ENCODE results near the gene SNTG2. TPM values are rescaled to one million over a fixed set of nuclear protein-coding genes. Genes with fewer than 3 reads are reported as not detected.

SNTG2 gene
- total RNA-seq, 2 donors from 2014 or later = 4.1 to 11.9 TPM

DNA sequence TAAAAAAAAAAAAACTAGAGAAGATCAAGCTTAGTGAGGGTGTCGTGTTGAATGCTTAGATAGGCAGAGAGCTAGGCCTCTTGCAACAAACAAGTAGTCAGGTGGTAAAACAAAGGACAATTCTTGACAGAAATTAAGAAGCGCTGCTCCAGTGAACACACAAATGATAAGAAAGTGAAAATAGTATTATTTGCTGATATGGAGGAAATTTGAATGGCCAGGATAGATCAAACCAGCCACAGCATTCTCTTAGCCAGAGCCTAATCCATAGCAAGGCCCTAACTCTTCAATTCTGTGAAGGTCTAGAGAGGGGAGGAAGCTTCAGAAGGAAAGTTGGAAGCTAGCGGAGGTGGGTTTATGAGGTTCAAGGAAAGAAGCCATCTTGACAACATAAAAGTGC, 121.0 kb downstream of the SNTG2 start:
- Mint-ChIP-seq H3K36me3 (ENCODE audit: low read depth) (no peaks in the 10 kb centered on the region), H3K27me3 (ENCODE audit: insufficient read depth) (no peaks in the 10 kb centered on the region), H3K9me3 (peaks cover 6% of the 10 kb centered on the region), H3K27ac (no peak overlapping the region), H3K4me3 (no peak overlapping the region), H3K4me1 (no peaks in the 10 kb centered on the region)
- TF ChIP-seq, protein P1, sequence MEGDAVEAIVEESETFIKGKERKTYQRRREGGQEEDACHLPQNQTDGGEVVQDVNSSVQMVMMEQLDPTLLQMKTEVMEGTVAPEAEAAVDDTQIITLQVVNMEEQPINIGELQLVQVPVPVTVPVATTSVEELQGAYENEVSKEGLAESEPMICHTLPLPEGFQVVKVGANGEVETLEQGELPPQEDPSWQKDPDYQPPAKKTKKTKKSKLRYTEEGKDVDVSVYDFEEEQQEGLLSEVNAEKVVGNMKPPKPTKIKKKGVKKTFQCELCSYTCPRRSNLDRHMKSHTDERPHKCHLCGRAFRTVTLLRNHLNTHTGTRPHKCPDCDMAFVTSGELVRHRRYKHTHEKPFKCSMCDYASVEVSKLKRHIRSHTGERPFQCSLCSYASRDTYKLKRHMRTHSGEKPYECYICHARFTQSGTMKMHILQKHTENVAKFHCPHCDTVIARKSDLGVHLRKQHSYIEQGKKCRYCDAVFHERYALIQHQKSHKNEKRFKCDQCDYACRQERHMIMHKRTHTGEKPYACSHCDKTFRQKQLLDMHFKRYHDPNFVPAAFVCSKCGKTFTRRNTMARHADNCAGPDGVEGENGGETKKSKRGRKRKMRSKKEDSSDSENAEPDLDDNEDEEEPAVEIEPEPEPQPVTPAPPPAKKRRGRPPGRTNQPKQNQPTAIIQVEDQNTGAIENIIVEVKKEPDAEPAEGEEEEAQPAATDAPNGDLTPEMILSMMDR (conservative IDR thresholded peaks at IDR 0.05) = no peak
- Histone ChIP-seq H3K36me3 (ENCODE audit: control insufficient read depth, insufficient read depth, low read length) (no peaks in the 10 kb centered on the region), H3K27ac (ENCODE audit: low read depth, low read length) (no peak overlapping the region), H3K4me1 (ENCODE audit: control insufficient read depth, insufficient read depth, low read length) (no peaks in the 10 kb centered on the region), H3K27me3 (ENCODE audit: control insufficient read depth, insufficient read depth, low read length, poor library complexity, severe bottlenecking) (no peaks in the 10 kb centered on the region), H3K9ac (ENCODE audit: extremely low read depth, low read length, poor library complexity, severe bottlenecking) (no peak overlapping the region), H3K4me3 (ENCODE audit: low read length) (no peak overlapping the region), H3K9me3 (ENCODE audit: control insufficient read depth, low read length) (no peaks in the 10 kb centered on the region)
- WGBS, 2 experiments (ENCODE audit: insufficient coverage in 1 of 2, insufficient read length in 1 of 2) = 95 to 96% methylated on average over 3 of the region's 3 CpGs
- no peak for DNase-seq

DNA sequence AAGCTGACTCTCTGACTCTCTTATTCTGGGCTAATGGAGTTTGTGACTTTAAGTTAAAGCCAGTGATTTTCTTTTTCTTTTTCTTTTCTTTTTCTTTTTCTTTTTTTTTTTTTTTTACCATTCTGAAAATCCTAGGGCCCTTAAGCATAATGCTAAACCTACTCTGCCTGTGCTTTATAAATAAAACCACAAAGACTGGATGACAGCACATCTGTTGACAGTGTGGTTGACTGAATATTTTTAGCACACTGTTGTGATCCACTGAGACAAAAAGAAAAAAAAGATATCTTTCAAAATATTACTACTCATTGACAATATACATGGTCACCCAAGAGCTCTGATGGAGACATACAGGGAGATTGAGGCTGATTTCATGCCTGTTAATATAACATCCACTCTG, 121.6 kb downstream of the SNTG2 start:
- Histone ChIP-seq H3K9ac (ENCODE audit: extremely low read depth, low read length, poor library complexity, severe bottlenecking) (no peak overlapping the region), H3K27ac (ENCODE audit: low read depth, low read length) (no peak overlapping the region), H3K4me1 (ENCODE audit: control insufficient read depth, insufficient read depth, low read length) (no peaks in the 10 kb centered on the region), H3K36me3 (ENCODE audit: control insufficient read depth, insufficient read depth, low read length) (no peaks in the 10 kb centered on the region), H3K27me3 (ENCODE audit: control insufficient read depth, insufficient read depth, low read length, poor library complexity, severe bottlenecking) (no peaks in the 10 kb centered on the region), H3K4me3 (ENCODE audit: low read length) (no peak overlapping the region), H3K9me3 (ENCODE audit: control insufficient read depth, low read length) (no peaks in the 10 kb centered on the region)
- no peak overlapping the region for H3K4me3 Mint-ChIP-seq
- no peaks in the 10 kb centered on the region for H3K36me3 Mint-ChIP-seq (ENCODE audit: low read depth)
- TF ChIP-seq, protein P1 (conservative IDR thresholded peaks at IDR 0.05) = no peak
- H3K4me1 Mint-ChIP-seq = no peaks in the 10 kb centered on the region
- DNase-seq = no peak
- no peak overlapping the region for H3K27ac Mint-ChIP-seq
- peaks cover 6% of the 10 kb centered on the region for H3K9me3 Mint-ChIP-seq
- H3K27me3 Mint-ChIP-seq (ENCODE audit: insufficient read depth) = no peaks in the 10 kb centered on the region

DNA sequence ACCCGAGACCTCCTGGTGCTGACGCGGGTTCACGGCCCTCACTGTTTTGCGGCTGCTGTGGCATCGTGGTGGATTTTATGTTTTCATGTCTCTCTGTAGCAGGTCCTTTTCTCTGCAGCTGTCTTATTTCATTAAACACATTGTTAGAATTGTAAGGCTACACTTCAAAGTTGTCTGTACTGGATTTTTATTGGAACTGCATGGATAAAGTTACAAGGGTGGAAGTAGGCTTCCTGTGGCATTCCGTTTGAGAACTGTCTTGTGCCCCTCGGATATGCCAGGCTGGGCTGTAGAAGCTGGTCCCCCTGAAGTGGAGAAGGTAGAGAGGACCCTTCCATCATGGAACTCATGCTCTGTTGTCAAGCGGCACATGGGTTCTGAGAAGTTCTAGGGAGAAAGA, 127.3 kb downstream of the SNTG2 start:
- Mint-ChIP-seq H3K4me3 (no peak overlapping the region), H3K4me1 (peaks cover 3% of the 10 kb centered on the region), H3K27me3 (ENCODE audit: insufficient read depth) (no peaks in the 10 kb centered on the region), H3K36me3 (ENCODE audit: low read depth) (no peaks in the 10 kb centered on the region), H3K27ac (no peak overlapping the region), H3K9me3 (no peaks in the 10 kb centered on the region)
- H3K4me3 ChIP-seq (ENCODE audit: low read length) = no peak overlapping the region
- no peak overlapping the region for H3K27ac ChIP-seq (ENCODE audit: low read depth, low read length)
- H3K4me1 ChIP-seq (ENCODE audit: control insufficient read depth, insufficient read depth, low read length) = no peaks in the 10 kb centered on the region
- no peak for DNase-seq
- no peak overlapping the region for H3K9ac ChIP-seq (ENCODE audit: extremely low read depth, low read length, poor library complexity, severe bottlenecking)
- H3K36me3 ChIP-seq (ENCODE audit: control insufficient read depth, insufficient read depth, low read length) = no peaks in the 10 kb centered on the region
- no peaks in the 10 kb centered on the region for H3K9me3 ChIP-seq (ENCODE audit: control insufficient read depth, low read length)
- TF ChIP-seq, protein P1 (conservative IDR thresholded peaks at IDR 0.05) = no peak
- H3K27me3 ChIP-seq (ENCODE audit: control insufficient read depth, insufficient read depth, low read length, poor library complexity, severe bottlenecking) = no peaks in the 10 kb centered on the region
- WGBS, 2 experiments (ENCODE audit: insufficient coverage in 1 of 2, insufficient read length in 1 of 2) = 91 to 98% methylated on average over 7 to 9 of the region's 9 CpGs

Data from endodermal cell (in vitro differentiated cells).